Endothelial cell of umbilical vein (primary cell): ENCODE measurements around the gene FCGBP.
"Not testable (repeated sequence)": the region's sequence is repeated elsewhere in the genome, so short reads cannot be mapped to it uniquely, and the experiment has no call there.

Experiments used
- CTCF ChIP-seq, 2 donors: IDR thresholded peaks; 1 replicate in 1 of 2; 2 replicates in 1 of 2; pipeline ENCODE4 v1.5.1; 2011; ENCODE audit warnings: low read length in 2 of 2, mild to moderate bottlenecking in 2 of 2, moderate library complexity in 2 of 2, control low read depth in 1 of 2, inconsistent platforms in 1 of 2, low read depth in 1 of 2; ENCODE audit not compliant: insufficient read depth in 1 of 2; ENCODE audit errors: extremely low read depth in 1 of 2
- EZH2 ChIP-seq: IDR thresholded peaks from 2 replicates; pipeline ENCODE4 v1.6.1; 2012; ENCODE audit warnings: borderline replicate concordance, low read depth, mild to moderate bottlenecking, moderate library complexity, low read length, inconsistent platforms; ENCODE audit not compliant: severe bottlenecking
- FOS ChIP-seq: IDR thresholded peaks from 2 replicates; pipeline ENCODE4 v1.6.1; 2011; ENCODE audit warnings: mild to moderate bottlenecking, low read length, moderate library complexity, borderline replicate concordance; ENCODE audit not compliant: insufficient read depth
- JUN ChIP-seq: IDR thresholded peaks from 2 replicates; pipeline ENCODE4 v1.6.1; 2011; ENCODE audit warnings: borderline replicate concordance, low read depth; ENCODE audit not compliant: insufficient read length, insufficient read depth
- MAX ChIP-seq: IDR thresholded peaks from 2 replicates; pipeline ENCODE4 v1.6.1; 2011; ENCODE audit not compliant: insufficient read depth, insufficient read length
- MYC ChIP-seq: IDR thresholded peaks from one replicate; pipeline ENCODE4 v1.6.1; 2011; ENCODE audit warnings: mild to moderate bottlenecking, low read depth, low read length
- POLR2A ChIP-seq: IDR thresholded peaks from 2 replicates; pipeline ENCODE4 v1.6.1; 2012; ENCODE audit warnings: low read depth, mild to moderate bottlenecking, control low read depth, low read length
- POLR2AphosphoS5 ChIP-seq: IDR thresholded peaks from 2 replicates; pipeline ENCODE4 v1.6.1; 2012; ENCODE audit warnings: low read depth, mild to moderate bottlenecking, control low read depth, low read length, moderate library complexity; ENCODE audit not compliant: insufficient read depth

- not testable (repeated sequence) for TF ChIP-seq FOS; POLR2A; POLR2AphosphoS5; MAX; CTCF (IDR thresholded peaks at IDR 0.05; ENCODE audit: extremely low read depth in 1 of 2, insufficient read depth in 1 of 2, low read depth in 1 of 2, low read length in 2 of 2); EZH2; JUN; MYC
These were observed 25.0 kb upstream of the FCGBP start for GRCh38 chr19:39959407-39959806.
